Measurements from ENCODE around the gene RMND5A. TPM values are rescaled to one million over a fixed set of nuclear protein-coding genes. Genes with fewer than 3 reads are reported as not detected.
"Not testable (repeated sequence)": the region's sequence is repeated elsewhere in the genome, so short reads cannot be mapped to it uniquely, and the experiment has no call there.

Gene RMND5A, protein sequence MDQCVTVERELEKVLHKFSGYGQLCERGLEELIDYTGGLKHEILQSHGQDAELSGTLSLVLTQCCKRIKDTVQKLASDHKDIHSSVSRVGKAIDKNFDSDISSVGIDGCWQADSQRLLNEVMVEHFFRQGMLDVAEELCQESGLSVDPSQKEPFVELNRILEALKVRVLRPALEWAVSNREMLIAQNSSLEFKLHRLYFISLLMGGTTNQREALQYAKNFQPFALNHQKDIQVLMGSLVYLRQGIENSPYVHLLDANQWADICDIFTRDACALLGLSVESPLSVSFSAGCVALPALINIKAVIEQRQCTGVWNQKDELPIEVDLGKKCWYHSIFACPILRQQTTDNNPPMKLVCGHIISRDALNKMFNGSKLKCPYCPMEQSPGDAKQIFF
- total RNA-seq = 10 to 100 TPM; 50.0 to 61.9 TPM
- long read RNA-seq, full-length matches to known transcripts = 2 of 11 reads
- long read RNA-seq, partial matches to known transcripts = 3 of 11 reads
- long read RNA-seq, other reads (novel, unspliced or antisense) = 6 of 11 reads

DNA sequence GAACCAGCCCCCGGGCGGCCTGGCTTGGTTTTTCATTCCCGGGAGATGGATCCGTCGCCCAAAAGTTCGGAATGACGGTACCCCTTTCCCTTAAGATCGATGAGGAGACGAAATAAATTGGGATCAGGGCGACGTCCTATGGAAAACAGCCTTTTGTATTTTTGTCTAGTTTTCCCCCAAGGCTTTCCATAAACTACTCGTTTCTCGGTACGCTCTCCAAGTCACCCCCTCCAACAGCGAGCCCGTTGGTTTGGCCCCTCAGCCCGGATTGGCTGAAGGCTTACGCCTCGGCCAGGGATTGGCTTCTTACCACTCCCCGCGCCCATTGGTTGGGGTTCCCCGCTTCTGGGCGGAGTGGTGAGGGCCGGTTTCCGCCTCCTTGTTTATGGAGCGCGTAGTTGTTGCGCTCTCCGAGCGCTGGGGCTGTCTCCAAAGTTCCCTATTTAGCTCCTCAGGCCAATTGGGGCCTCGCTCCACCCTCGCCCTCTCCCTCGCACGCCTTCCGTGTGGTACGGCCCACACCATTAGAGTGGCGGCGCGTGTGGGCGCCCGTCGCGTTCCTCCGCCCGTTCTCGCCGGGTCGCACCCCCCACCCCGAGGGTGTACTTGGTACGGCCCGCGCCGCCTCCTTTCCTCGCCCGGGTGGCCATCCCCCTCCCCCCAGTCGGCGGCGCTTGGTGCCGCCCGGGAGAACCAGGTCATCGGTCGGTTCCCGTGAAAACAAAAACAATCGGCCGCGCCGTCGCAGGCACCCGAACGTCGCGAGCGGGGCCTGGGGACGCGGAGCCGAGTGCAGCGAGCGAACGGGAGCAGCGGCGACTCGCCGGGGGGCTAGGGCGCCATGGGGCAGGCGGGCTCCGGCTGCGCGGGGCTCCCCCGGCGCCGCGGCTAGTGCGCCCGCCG, at the start of gene RMND5A:
TSS of gene RMND5A (plus strand) at position 655 of the 903 bp plus-strand sequence. CDS start 377 bp downstream, outside the sequence.
- intact Hi-C loops (cut with DNase I) = not testable (repeated sequence)
- DNase-seq = peak; percentile 93
- peak; percentile 96 to 99 for ATAC-seq

DNA sequence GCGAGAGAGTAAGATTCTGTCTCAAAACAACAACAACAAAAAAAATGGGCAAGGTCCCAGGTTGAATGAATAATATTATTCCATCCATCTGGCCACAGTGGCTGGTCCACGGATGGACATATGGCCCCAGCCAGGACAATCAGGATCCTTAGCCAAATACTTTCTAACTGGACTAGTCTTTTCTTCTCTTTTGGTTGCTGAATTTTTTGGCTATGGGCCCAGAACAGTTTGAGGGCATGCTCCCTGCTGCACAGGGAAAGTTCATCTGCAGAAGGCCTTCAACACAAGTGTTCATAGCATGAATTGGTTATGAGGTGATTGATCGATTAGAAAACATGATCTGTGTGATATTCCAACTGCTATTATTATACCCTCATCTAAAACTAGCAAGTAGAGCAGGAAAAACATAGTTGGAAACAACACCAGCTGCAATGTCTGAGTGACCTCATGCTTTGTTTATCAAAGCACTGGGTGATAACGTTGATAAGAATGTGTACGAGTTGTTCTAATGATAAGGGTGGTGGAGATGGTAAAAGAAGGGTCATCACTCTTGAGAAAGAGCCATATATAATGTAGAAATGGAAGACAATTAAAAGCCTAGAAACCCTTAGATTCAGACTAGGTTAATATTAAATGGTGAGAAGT, 48.6 kb upstream of the RMND5A start:
- no peak for DNase-seq
- peak; percentile 71 to 73 for ATAC-seq
- intact Hi-C loops (cut with DNase I) = no loop called here

DNA sequence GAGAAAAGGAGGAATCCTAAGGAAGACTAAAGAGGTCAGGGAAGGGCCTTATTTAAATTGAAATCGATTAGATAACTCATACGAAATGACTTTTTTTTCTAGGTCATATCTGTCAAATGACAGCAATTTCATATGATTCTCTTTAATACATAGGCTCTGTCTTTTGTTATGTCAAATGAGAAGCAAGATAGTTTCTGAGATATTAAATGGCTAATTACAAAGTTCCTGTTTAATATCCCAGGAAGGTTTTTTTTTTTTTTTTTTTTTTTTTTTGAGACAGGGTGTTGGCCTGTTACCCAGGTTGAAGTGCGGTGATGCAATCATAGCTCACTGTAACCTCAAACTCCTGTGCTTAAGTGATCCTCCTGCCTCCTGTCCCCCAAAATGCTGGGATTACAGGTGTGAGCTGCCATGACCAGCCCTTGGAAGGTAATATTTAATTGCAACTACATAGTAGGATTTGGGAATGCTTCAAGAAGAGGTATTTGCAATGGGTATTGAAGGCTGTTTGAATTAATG, 48.0 kb upstream of the RMND5A start:
- DNase-seq = no peak
- intact Hi-C loops (cut with DNase I) = no loop called here
- ATAC-seq = peak in 1 of 2 donors; percentile 59

DNA sequence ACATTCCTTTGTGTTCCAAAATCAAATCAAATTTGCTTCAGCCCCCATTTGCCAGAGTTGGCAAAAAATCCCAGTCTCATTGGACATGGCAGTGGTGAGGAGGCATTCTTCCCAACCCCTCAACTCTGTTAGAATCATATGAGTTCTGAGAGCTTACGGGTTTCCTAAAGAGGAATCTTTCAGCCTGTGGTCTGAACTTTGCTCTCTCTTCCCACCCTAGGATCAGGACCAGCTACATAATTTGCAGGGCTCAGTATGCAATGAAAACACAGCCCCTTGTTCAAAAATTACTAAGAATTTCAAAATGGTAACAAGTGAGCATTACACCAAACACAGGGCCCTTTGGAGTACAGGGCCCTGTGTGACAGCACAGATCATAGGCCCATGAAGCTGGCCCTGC, 47.1 kb upstream of the RMND5A start:
- DNase-seq (no peak), ATAC-seq (no peak)
- intact Hi-C loops (cut with DNase I) = no loop called here

DNA sequence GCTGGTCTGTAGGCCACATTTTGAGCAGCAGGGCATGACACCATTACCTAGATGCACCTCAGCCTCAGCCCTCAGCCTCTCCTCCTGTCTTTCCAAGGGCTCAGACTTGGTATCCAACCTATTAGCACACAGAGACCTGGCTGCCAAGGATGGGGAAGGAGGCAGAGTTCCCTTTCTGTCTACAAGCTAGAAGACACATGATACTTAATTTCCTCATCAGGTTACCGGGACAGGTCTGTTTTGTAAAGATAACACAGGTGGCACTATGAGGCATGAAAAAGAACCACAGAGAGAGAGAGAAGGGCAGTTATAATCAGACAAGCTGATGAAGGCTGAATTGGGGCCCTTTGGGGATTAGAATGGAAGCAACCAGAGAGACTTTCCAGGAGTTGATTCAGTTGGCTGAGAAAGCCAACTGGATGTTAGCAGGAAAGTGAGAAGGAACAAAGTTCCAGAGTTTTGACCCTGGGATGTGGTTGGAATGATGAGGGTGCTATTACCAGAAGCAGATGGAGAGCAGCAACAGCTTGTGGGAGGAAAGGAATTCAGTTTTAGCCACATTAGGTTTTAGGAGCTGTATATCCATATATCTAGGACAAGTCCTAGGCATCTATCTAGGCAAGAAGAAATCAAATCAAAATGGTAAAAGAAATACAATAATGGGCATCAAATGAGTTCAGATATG, 46.0 kb upstream of the RMND5A start:
- ATAC-seq (no peak), DNase-seq (no peak)
- intact Hi-C loops (cut with DNase I) = no loop called here

DNA sequence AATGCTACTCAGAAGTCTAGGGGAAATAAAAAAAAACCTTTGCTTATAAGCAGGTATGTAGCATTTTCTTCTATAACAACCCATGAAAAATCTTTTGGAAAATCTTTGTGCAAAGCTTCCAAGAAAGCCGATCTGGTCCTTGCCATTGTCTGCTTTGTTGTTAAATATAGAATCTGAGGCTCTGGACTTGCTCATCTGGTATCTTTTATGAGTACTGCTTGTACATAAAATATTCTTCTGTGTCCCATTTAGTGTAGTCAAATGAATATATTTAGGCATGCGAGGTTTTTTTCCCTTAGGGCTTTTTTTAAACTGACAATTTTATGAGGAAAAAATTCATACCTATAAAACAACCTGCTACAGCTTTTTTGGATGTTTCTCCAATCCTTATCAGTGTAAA, 45.0 kb upstream of the RMND5A start:
- DNase-seq (no peak), ATAC-seq (no peak)
- intact Hi-C loops (cut with DNase I) = no loop called here

DNA sequence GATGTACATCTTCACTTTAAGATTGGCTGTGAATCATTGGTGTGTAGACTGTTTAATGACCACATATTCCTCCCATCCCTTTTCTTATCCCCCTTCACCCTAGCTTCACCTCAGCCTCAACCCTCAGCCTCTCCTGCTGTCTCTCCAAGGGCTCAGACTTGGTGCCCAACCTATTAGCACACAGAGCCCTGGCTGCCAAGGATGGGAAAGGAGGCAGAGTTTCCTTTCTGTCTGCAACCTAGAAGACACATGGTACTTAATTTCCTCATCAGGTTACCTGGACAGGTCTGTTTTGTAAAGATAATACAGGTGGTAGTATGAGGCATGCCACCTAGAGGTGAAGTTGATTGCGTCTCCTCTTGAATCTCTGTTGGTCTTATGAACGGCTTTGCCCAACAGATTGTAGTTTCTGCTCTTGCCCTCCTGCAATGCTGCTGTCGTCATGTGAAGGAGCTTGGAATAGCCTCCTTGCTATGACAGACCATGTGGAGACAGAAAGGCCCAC, 44.5 kb upstream of the RMND5A start:
- intact Hi-C loops (cut with DNase I) = no loop called here
- DNase-seq (no peak), ATAC-seq (no peak)

DNA sequence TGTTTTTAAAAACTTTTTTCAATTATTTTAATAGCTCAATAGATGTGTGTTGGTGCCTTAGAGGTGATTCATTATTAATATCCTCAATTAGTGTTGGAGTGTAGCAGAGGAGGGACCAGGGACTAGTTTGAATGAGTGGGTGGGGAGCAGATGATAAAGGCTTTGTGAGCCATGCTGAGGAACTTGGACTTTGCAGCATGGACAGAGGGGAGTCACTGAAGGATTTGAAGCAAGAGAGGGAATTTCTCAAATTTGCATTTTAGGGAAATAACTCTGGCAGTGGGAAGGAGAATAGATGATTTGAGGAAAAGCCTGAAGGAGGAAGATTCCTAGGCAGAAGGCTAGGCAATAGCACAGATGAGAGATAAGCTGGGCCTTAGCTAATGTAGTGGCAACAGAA, 42.3 kb upstream of the RMND5A start:
- no peak for DNase-seq
- intact Hi-C loops (cut with DNase I) = no loop called here
- ATAC-seq = no peak

DNA sequence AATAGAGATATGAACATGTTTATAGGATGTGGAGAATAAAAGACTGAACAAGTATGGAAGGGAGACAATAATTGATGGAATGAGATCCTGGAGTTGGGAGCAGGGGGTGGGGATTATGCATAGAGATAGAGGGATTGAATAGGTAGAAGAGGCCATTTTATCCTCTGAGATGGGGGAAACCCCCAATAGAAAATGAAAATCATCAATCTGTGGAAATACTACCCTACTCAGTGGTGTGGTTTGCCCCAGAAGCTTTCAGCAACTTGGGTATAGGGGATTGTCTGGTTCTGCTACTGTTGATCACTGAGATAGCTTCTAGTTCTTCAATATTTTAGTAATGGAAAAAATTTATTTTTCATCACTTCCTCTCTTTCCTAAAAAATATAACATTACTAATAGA, 41.1 kb upstream of the RMND5A start:
- intact Hi-C loops (cut with DNase I) = no loop called here
- DNase-seq (no peak), ATAC-seq (no peak)

DNA sequence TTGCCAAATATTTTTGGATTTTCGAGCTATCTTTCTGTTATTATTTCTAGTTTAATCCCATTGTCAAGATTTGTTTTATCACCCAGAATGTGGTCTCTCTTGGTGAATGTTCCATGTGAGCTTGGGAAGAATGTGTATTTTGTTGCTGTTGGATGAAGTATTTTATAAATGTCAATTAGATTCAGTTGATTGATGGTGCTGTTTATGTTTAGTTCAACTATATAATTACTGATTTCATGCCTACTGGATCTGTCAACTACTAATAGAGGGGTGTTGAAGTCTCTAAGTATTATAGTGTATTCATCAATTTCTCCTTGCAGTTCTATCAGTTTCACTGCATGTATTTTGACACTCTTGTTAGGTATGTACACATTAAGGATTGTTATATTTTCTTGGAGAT, 34.7 kb upstream of the RMND5A start:
- intact Hi-C loops (cut with DNase I) = no loop called here
- DNase-seq = no peak
- ATAC-seq = no peak

DNA sequence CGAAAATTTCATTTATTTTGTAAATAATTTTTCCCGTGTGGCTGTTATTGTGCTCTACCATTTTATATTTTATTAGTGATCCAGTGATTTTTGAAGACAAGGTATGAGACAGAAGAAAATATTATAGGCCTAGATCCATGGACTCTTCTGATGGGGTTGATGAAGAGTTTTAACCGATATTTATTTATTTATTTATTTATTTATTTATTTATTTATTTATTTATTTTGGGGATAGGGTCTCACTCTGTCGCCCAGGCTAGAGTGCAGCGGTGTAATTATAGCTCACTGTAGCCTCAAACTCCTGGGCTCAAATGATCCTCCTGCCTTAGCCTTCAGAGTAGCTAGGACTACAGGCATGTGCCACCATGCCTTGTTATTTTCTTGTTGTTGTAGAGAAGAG, 33.6 kb upstream of the RMND5A start:
- intact Hi-C loops (cut with DNase I) = no loop called here
- DNase-seq = no peak
- ATAC-seq = no peak

DNA sequence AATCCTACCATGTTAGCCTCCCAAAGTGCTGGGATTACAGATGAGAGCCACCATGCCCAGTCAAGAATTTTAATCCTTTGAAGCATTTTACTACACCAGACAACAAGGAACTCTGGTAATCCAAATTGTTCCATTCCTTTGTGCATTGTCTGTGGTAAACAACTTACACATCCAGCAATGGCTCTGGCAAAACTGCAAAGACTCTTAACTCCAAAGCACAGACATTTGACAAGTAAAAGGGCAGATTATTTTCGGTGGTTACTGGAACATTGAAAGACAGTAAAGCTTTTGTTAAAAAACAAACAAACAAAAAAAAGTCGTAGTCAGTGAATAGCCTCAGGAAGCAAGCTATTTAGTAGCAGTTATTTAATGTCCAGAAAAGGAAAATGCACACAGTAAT, 33.2 kb upstream of the RMND5A start:
- intact Hi-C loops (cut with DNase I) = no loop called here
- ATAC-seq (no peak), DNase-seq (no peak)

DNA sequence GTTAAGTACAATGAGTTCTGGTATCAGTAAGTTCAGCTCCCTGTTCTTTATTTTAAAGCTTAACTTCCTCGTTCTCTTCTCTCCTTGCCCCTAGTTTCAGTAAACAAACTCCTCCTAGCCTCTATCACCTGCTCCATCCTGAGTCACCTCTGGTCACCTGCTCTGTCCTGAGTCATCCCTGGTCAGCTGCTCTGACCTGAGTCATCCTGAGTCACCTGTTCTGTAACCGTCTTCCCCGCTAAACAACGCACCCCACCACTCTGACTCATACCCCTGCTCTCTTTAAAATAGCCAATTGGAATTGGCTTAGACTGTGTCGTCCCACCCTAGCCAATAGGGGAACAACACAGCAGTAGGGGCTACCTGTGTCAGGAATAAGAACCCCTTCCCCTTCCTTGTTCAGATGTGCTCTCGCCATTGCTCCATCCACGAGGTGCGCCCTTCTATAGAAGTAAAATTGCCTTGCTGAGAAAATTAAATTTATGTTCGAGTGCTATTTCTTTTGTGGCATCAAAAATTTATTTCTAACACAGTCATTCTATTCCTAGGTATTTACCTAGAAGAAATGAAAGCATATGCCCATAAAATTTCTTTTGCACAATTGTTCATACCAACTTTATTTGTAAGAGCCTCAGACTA, 24.9 kb upstream of the RMND5A start:
- ATAC-seq (no peak), DNase-seq (no peak)
- intact Hi-C loops (cut with DNase I) = no loop called here

DNA sequence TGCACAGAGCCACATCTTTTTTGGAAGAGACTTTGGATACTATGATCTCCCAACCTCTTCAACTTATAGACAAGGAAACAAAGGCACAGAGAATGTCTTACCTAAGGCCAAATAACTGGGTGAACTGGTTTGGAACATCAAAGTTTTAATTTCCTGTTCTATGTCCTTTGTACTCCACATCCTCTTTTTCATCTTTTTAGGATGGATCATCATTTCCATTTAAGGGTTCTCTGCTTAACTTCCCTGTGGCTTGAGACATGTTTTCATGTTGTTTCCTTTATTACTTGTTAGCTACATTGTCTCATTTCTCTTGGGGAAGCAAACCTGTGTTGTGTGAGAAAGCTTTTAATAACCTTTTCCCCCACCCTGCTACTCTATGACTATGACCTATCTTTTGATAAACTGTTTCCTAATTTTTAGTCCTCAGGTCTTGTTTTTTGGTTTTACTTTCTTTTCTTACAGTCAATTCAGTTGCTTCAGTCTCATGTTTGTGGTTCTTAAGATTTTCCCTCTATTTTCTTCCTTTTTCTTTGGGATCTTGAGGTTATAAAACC, 22.5 kb upstream of the RMND5A start:
- intact Hi-C loops (cut with DNase I) = no loop called here
- DNase-seq (no peak), ATAC-seq (no peak)

DNA sequence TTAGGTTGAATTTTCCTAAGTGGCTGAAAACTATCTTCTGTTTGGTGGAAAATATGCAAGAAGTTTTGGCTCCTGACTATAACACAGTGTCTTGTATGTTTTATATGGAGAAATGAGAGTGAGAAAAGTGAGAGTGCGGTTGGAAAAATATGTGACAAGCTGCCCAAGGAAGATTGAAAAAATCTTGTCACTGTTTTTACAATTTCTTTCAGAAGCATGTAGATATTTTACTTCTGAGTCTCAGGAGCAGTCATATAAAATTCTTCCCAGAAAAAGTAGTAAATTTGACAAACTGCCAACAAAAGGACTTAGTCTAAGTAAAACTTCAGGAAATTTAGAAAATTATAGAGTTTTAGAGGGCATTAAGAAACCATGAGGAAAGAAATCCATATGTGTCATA, 19.4 kb upstream of the RMND5A start:
- intact Hi-C loops (cut with DNase I) = no loop called here
- no peak for DNase-seq
- ATAC-seq = no peak

DNA sequence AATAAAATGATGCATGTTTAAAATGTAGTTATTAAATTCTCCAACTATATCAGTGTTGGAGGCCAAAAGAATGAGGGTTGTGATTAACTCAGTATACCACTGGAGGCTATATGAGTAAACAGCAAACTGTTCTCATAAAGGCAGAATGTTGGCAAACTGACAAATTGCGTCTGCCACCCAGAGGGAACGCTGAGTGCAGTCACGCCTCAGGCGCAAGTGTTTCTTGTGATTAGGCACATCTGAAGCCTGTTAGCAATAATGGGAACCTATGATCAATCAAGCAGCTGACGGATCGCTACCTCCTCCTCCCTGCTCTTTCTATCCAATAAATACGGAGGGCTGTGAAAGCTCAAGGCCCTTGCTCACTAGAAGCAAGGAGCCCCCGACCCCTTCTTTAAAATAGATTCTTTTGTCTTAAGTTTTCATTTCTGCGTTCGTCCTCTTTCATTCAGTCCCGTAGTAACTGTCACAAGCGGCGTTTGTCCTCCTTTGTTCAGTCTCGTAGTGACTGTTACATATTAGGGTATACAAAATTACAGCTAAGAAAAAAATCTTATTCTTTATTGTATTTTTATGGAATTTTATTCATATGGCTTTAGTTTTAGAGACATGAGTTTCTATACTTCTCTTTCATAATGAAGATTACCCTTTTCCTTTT, 16.3 kb upstream of the RMND5A start:
- DNase-seq = peak; percentile 58
- ATAC-seq = peak; percentile 39 to 63
- intact Hi-C loops (cut with DNase I) = no loop called here

DNA sequence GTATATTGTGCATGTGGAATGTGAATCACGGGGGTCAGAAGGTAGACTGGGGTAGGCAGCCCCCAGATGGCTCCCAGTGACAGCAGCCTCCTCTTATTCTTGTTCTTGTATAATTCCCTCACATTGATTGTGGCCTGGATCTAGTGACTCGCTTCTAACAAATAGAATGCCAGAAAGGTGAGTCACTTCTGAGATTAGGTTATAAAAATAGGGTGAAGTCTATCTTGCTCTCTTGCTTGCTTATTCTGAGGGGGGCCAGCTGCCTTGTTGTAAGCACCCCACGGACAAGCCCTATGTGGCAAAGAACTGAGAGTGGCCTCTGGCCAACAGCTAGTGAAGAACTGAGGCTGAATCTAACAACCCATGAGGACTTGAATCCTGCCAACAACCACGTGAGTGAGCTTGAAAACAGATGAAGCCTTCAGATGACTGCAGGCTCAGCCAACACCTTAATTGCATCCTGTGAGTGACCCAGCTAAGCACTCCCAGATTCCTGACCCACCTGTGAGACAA, 15.6 kb upstream of the RMND5A start:
- DNase-seq (peak; percentile 45), ATAC-seq (peak; percentile 79 to 88)
- intact Hi-C loops (cut with DNase I) = no loop called here
